IMR-90 (cell line): ENCODE measurements around the gene ATG9B. TPM values are rescaled to one million over a fixed set of nuclear protein-coding genes. Genes with fewer than 3 reads are reported as not detected.

Source experiments
- ATAC-seq: fragments of 200-7000 bp; cut with Tn5 transposase; 2 replicates; pipeline ENCODE4 v1.9.1; 2020; ENCODE audit warnings: low read depth, mild to moderate bottlenecking, moderate library complexity
- BruUV-seq: library from RNA; stranded (reverse); fragments of 400-500 nt; replicated peaks from 2 replicates; lab custom pipeline; 2021; lab: Mats Ljungman, UMichigan
- CTCF ChIA-PET: fragments of 300-600 bp; formaldehyde crosslinking; extraction: SDS; loops from one replicate; lab custom pipeline; 2021; ENCODE audit warnings: antibody characterized with exemption; lab: Yijun Ruan, JAX
- POLR2A ChIA-PET: fragments of 300-600 bp; sonication (Branson Sonifier 250); formaldehyde crosslinking; loops from one replicate; lab custom pipeline; 2022; ENCODE audit warnings: antibody characterized with exemption; ENCODE audit not compliant: unreplicated experiment; lab: Charles Lee
- DNase-seq: peaks from one replicate; pipeline ENCODE4 v3.0.0; 2013
- H2AFZ ChIP-seq: replicated peaks from 2 replicates; pipeline ENCODE3; 2013; ENCODE audit warnings: low read length, mild to moderate bottlenecking; ENCODE audit not compliant: poor library complexity
- H2AK5ac ChIP-seq: 2 replicates; pipeline ENCODE4 v1.6.1; 2013; ENCODE audit warnings: low read depth, low read length, inconsistent platforms
- H2AK9ac ChIP-seq: replicated peaks from 2 replicates; pipeline ENCODE3; 2013; ENCODE audit warnings: mild to moderate bottlenecking, low read depth, low read length, moderate library complexity; ENCODE audit not compliant: poor library complexity
- H2BK120ac ChIP-seq: 2 replicates; pipeline ENCODE4 v1.6.1; 2013; ENCODE audit warnings: low read depth, low read length, inconsistent platforms
- H2BK15ac ChIP-seq: 3 replicates; pipeline ENCODE4 v1.6.1; 2013; ENCODE audit warnings: low read depth, low read length, inconsistent platforms
- H2BK20ac ChIP-seq: 2 replicates; pipeline ENCODE4 v1.6.1; 2013; ENCODE audit warnings: low read depth, mild to moderate bottlenecking, inconsistent platforms, low read length, moderate library complexity
- H2BK5ac ChIP-seq: 2 replicates; pipeline ENCODE4 v1.6.1; 2013; ENCODE audit warnings: mild to moderate bottlenecking, low read depth, low read length, inconsistent platforms; ENCODE audit not compliant: poor library complexity, severe bottlenecking
- H3K14ac ChIP-seq: replicated peaks from 2 replicates; pipeline ENCODE4 v1.6.1; 2013; ENCODE audit warnings: low read depth, low read length, inconsistent platforms
- H3K18ac ChIP-seq: 2 replicates; pipeline ENCODE4 v1.6.1; 2013; ENCODE audit warnings: low read depth, low read length, control low read depth
- H3K23ac ChIP-seq: 2 replicates; pipeline ENCODE4 v1.6.1; 2013; ENCODE audit warnings: low read depth, low read length, inconsistent platforms
- H3K27ac ChIP-seq: 2 replicates; pipeline ENCODE4 v1.5.1; 2013; ENCODE audit warnings: mild to moderate bottlenecking, control low read depth, low read length; ENCODE audit not compliant: insufficient read depth
- H3K27me3 ChIP-seq: 2 replicates; pipeline ENCODE4 v1.6.1; 2013; ENCODE audit warnings: low read length; ENCODE audit not compliant: control insufficient read depth, insufficient read depth
- H3K36me3 ChIP-seq: 2 replicates; pipeline ENCODE4 v1.6.1; 2013; ENCODE audit warnings: low read length, mixed read lengths; ENCODE audit not compliant: control insufficient read depth, insufficient read depth
- H3K4ac ChIP-seq: 2 replicates; pipeline ENCODE4 v1.6.1; 2013; ENCODE audit warnings: low read depth, low read length, inconsistent platforms
- H3K4me1 ChIP-seq: 2 replicates; pipeline ENCODE4 v1.6.1; 2013; ENCODE audit warnings: low read length, mixed read lengths; ENCODE audit not compliant: control insufficient read depth, insufficient read depth
- H3K4me2 ChIP-seq: 2 replicates; pipeline ENCODE4 v1.6.1; 2013; ENCODE audit warnings: low read depth, mild to moderate bottlenecking, control low read depth, low read length, moderate library complexity
- H3K4me3 ChIP-seq: 2 replicates; pipeline ENCODE4 v1.5.1; 2013; ENCODE audit warnings: low read depth, mild to moderate bottlenecking, control low read depth, low read length, moderate library complexity; ENCODE audit not compliant: insufficient read depth
- H3K56ac ChIP-seq: 2 replicates; pipeline ENCODE4 v1.6.1; 2013; ENCODE audit warnings: low read length, inconsistent platforms; ENCODE audit not compliant: insufficient read depth; ENCODE audit errors: extremely low read depth
- H3K79me1 ChIP-seq, 2 experiments: 2 replicates each; pipeline ENCODE4 v1.6.1; 2013; ENCODE audit warnings: low read length in 2 of 2, inconsistent platforms in 1 of 2, low read depth in 1 of 2
- H3K9ac ChIP-seq: 2 replicates; pipeline ENCODE4 v1.6.1; 2013; ENCODE audit warnings: low read depth, low read length, control low read depth
- H3K9me1 ChIP-seq: 2 replicates; pipeline ENCODE4 v1.6.1; 2013; ENCODE audit warnings: low read length, inconsistent platforms; ENCODE audit not compliant: insufficient read depth
- H3K9me3 ChIP-seq: 2 replicates; pipeline ENCODE4 v1.6.1; 2013; ENCODE audit warnings: low read length; ENCODE audit not compliant: control insufficient read depth, insufficient read depth
- H4K20me1 ChIP-seq: 2 replicates; pipeline ENCODE4 v1.6.1; 2013; ENCODE audit warnings: low read length, inconsistent platforms; ENCODE audit not compliant: insufficient read depth
- H4K5ac ChIP-seq: 2 replicates; pipeline ENCODE4 v1.6.1; 2013; ENCODE audit warnings: mild to moderate bottlenecking, low read depth, low read length, control low read depth
- H4K8ac ChIP-seq, 2 experiments: 2 replicates each; pipeline ENCODE4 v1.6.1; 2013; ENCODE audit warnings: low read depth in 2 of 2, low read length in 2 of 2, control low read depth in 1 of 2, inconsistent platforms in 1 of 2
- H4K91ac ChIP-seq: 2 replicates; pipeline ENCODE4 v1.6.1; 2013; ENCODE audit warnings: low read depth, low read length, inconsistent platforms; ENCODE audit not compliant: insufficient read depth
- BHLHE40 ChIP-seq: fragments of 150-350 bp; IDR thresholded peaks from 2 replicates; pipeline ENCODE4 v1.6.1; 2016; ENCODE audit warnings: mild to moderate bottlenecking, low read depth, low read length
- CEBPB ChIP-seq: IDR thresholded peaks from 2 replicates; pipeline ENCODE4 v1.6.1; 2012; ENCODE audit warnings: low read depth, low read length, improper control_type of control experiment
- CHD1 ChIP-seq: IDR thresholded peaks from 2 replicates; pipeline ENCODE4 v1.6.1; 2012; ENCODE audit warnings: low read depth, low read length, improper control_type of control experiment
- CTCF ChIP-seq: conservative IDR thresholded peaks from 2 replicates; pipeline ENCODE4 v1.5.1; 2012; ENCODE audit warnings: mild to moderate bottlenecking, low read depth, low read length, improper control_type of control experiment
- ELK1 ChIP-seq: fragments of 150-350 bp; IDR thresholded peaks from 2 replicates; pipeline ENCODE4 v1.6.1; 2016; ENCODE audit warnings: low read depth, mild to moderate bottlenecking, low read length, moderate library complexity, borderline replicate concordance
- FOS ChIP-seq: fragments of 150-350 bp; IDR thresholded peaks from 2 replicates; pipeline ENCODE4 v1.6.1; 2016; ENCODE audit warnings: low read depth, low read length
- MAFK ChIP-seq: IDR thresholded peaks from 2 replicates; pipeline ENCODE4 v1.6.1; 2012; ENCODE audit warnings: low read depth, low read length, improper control_type of control experiment
- MAZ ChIP-seq: IDR thresholded peaks from 2 replicates; pipeline ENCODE4 v1.6.1; 2012; ENCODE audit warnings: low read depth, mild to moderate bottlenecking, low read length, improper control_type of control experiment, moderate library complexity, borderline replicate concordance
- MXI1 ChIP-seq: IDR thresholded peaks from 2 replicates; pipeline ENCODE4 v1.6.1; 2012; ENCODE audit warnings: low read depth, mild to moderate bottlenecking, low read length, moderate library complexity, borderline replicate concordance
- NFE2L2 ChIP-seq: fragments of 150-350 bp; IDR thresholded peaks from 2 replicates; pipeline ENCODE4 v1.6.1; 2016; ENCODE audit warnings: low read depth, mild to moderate bottlenecking, low read length
- POLR2A ChIP-seq: IDR thresholded peaks from 2 replicates; pipeline ENCODE4 v1.6.1; 2012; ENCODE audit warnings: mild to moderate bottlenecking, low read depth, low read length
- RAD21 ChIP-seq: IDR thresholded peaks from 2 replicates; pipeline ENCODE4 v1.6.1; 2012; ENCODE audit warnings: low read length, improper control_type of control experiment
- RCOR1 ChIP-seq: IDR thresholded peaks from 2 replicates; pipeline ENCODE4 v1.6.1; 2012; ENCODE audit warnings: mild to moderate bottlenecking, low read length, improper control_type of control experiment; ENCODE audit not compliant: insufficient replicate concordance
- RFX5 ChIP-seq: IDR thresholded peaks from 2 replicates; pipeline ENCODE4 v1.8.0; 2012; ENCODE audit warnings: low read depth, mild to moderate bottlenecking, low read length, moderate library complexity
- SMC3 ChIP-seq: fragments of 150-350 bp; IDR thresholded peaks from 2 replicates; pipeline ENCODE4 v1.6.1; 2016; ENCODE audit warnings: low read depth, mild to moderate bottlenecking, antibody characterized with exemption, low read length, moderate library complexity
- USF2 ChIP-seq: fragments of 150-350 bp; IDR thresholded peaks from 2 replicates; pipeline ENCODE4 v1.6.1; 2017; ENCODE audit warnings: mild to moderate bottlenecking, antibody characterized with exemption, low read length, low read depth
- WGBS, 2 experiments: methylation state at CpG; one replicate each; pipeline versions ENCODE4 v1.1.5 to v1.1.7; 2013; ENCODE audit warnings: missing lambda C conversion rate in 2 of 2; ENCODE audit not compliant: insufficient read length in 1 of 2; ENCODE audit errors: extremely low coverage in 2 of 2; 5-methylcytosine and 5-hydroxymethylcytosine counted together
- dilution Hi-C: fragments of 300-500 bp; cut with HindIII; formaldehyde crosslinking; loops from one replicate; pipeline ENCODE4 v1.14.3; 2018; ENCODE audit warnings: low sequenced_read_pairs; ENCODE audit not compliant: unreplicated experiment
- in situ Hi-C: fragments of 300-500 bp; cut with MboI; formaldehyde crosslinking; loops from 3 replicates; pipeline ENCODE4 v1.14.3; 2019; ENCODE audit warnings: low sequenced_read_pairs, inconsistent platforms, mixed read lengths
- intact Hi-C: fragments of 100-400 bp; cut with micrococcal nuclease; formaldehyde crosslinking; loops from 2 replicates; pipeline ENCODE4 v1.10.0; 2022
- polyA plus RNA-seq, 3 experiments: library from polyadenylated mRNA; depleted of rRNA; stranded (reverse); fragments of >200 nt; gene quantifications; 2 replicates each; pipeline ENCODE4 v1.2.3, GENCODE V29; 2012; ENCODE audit warnings: low replicate concordance in 1 of 3
- total RNA-seq: library from RNA; depleted of rRNA; stranded (reverse); fragments of >200 nt; gene quantifications from 2 replicates; pipeline ENCODE4 v1.2.3, GENCODE V29; 2012

ATG9B gene
- total and polyA plus RNA-seq, 2 of the 4 experiments (the other 2 are of a cell fraction), result 0.18 to 0.91 TPM

- DNase-seq, result no peak
- H3K9ac ChIP-seq, result no peak overlapping the region
- no peak overlapping the region for H2AK5ac ChIP-seq
- TF ChIP-seq CTCF (no peak), ELK1 (no peak), BHLHE40 (no peak), MAZ (no peak), MAFK (no peak), USF2 (no peak), SMC3 (no peak), MXI1 (no peak), RFX5 (no peak), RCOR1 (no peak), FOS (no peak), POLR2A (no peak), NFE2L2 (no peak), RAD21 (no peak), CEBPB (no peak), CHD1 (no peak)
- H3K14ac ChIP-seq, result no peak overlapping the region
- H3K27ac ChIP-seq, result no peak overlapping the region
- dilution Hi-C loops, result no loop called here
- BruUV-seq, result no TSS peak
- H3K56ac ChIP-seq, result no peak overlapping the region
- H4K5ac ChIP-seq, result no peak overlapping the region
- intact Hi-C loops, result no loop called here
- ChIA-PET CTCF (interaction anchor here (0.5 kb wide), 1 partner anchor 909 kb away, joined by 4 read pairs; no protein-coding TSS in a partner anchor), POLR2A (no interaction called here)
- H3K4me1 ChIP-seq, result peaks cover 4% of the 10 kb centered on the region; the same call in 1 of the 2 replicates
- no peaks in the 10 kb centered on the region for H3K36me3 ChIP-seq
- ATAC-seq, result no peak
- no peak overlapping the region for H2AK9ac ChIP-seq
- no peak overlapping the region for H2BK5ac ChIP-seq
- H4K20me1 ChIP-seq, result no peaks in the 10 kb centered on the region
- H4K8ac ChIP-seq, result no peak overlapping the region
- H3K79me1 ChIP-seq, result no peaks in the 10 kb centered on the region
- H3K23ac ChIP-seq, result no peak overlapping the region
- no peak overlapping the region for H2BK20ac ChIP-seq
- no peak overlapping the region for H3K4me2 ChIP-seq
- H3K4me3 ChIP-seq, result no peak overlapping the region
- H3K4ac ChIP-seq, result no peak overlapping the region
- H3K9me1 ChIP-seq, result no peaks in the 10 kb centered on the region
- peaks cover 8% of the 10 kb centered on the region for H3K9me3 ChIP-seq
- H2AFZ ChIP-seq, result no peak overlapping the region
- no peak overlapping the region for H2BK120ac ChIP-seq
- WGBS, 2 experiments, result 37% methylated on average over 3 of the region's 19 CpGs; no CpG with 5 or more reads in 1 of the 2 experiments
- no peak overlapping the region for H2BK15ac ChIP-seq
- peaks cover 7% of the 10 kb centered on the region for H3K27me3 ChIP-seq
- H3K18ac ChIP-seq, result no peak overlapping the region
- no peak overlapping the region for H4K91ac ChIP-seq
- in situ Hi-C loops, result loop anchor here (25.0 kb wide), 1 partner anchor 583 kb away; a partner anchor contains a TSS
These were observed 29.3 kb downstream of the ATG9B start for GRCh38 chr7:150994838-150995510.
